ENCODE measurements around the gene PDE8B. TPM values are rescaled to one million over a fixed set of nuclear protein-coding genes. Genes with fewer than 3 reads are reported as not detected.

Gene PDE8B
- total RNA-seq, 4 donors from 2014 or later, result 0.16 to 1.3 (median 0.71) TPM; not detected in 1

- Histone ChIP-seq H3K4me1 (no peaks in the 10 kb centered on the region), H3K27ac (no peak overlapping the region), H3K4me3 (no peak overlapping the region), H3K36me3 (no peaks in the 10 kb centered on the region), H3K27me3 (no peaks in the 10 kb centered on the region), H3K9me3 (no peaks in the 10 kb centered on the region)
- in situ Hi-C loops (cut with MboI; ENCODE audit: low sequenced_read_pairs in 4 of 4) (no loop called here), intact Hi-C loops (cut with DNase I; ENCODE audit: low total_unique reads) (no loop called here)
- ATAC-seq (no peak), DNase-seq (no peak)
- no peak for TF ChIP-seq POLR2A (IDR thresholded peaks at IDR 0.05)
- TF ChIP-seq, protein P1, sequence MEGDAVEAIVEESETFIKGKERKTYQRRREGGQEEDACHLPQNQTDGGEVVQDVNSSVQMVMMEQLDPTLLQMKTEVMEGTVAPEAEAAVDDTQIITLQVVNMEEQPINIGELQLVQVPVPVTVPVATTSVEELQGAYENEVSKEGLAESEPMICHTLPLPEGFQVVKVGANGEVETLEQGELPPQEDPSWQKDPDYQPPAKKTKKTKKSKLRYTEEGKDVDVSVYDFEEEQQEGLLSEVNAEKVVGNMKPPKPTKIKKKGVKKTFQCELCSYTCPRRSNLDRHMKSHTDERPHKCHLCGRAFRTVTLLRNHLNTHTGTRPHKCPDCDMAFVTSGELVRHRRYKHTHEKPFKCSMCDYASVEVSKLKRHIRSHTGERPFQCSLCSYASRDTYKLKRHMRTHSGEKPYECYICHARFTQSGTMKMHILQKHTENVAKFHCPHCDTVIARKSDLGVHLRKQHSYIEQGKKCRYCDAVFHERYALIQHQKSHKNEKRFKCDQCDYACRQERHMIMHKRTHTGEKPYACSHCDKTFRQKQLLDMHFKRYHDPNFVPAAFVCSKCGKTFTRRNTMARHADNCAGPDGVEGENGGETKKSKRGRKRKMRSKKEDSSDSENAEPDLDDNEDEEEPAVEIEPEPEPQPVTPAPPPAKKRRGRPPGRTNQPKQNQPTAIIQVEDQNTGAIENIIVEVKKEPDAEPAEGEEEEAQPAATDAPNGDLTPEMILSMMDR (IDR thresholded peaks at IDR 0.05 in 4 of 5, conservative IDR thresholded peaks at IDR 0.05 in 1 of 5), result no peak
Observed at GRCh38 chr5:77347435-77348098, 137.1 kb downstream of the PDE8B start.

- H3K27ac ChIP-seq, result no peak overlapping the region
- H3K36me3 ChIP-seq, result no peaks in the 10 kb centered on the region
- in situ Hi-C loops (cut with MboI; ENCODE audit: low sequenced_read_pairs in 4 of 4) (no loop called here), intact Hi-C loops (cut with DNase I; ENCODE audit: low total_unique reads) (no loop called here)
- no peak for DNase-seq
- no peaks in the 10 kb centered on the region for H3K4me1 ChIP-seq
- TF ChIP-seq, protein P1 (IDR thresholded peaks at IDR 0.05 in 4 of 5, conservative IDR thresholded peaks at IDR 0.05 in 1 of 5), result no peak
- TF ChIP-seq POLR2A (IDR thresholded peaks at IDR 0.05), result no peak
- no peak overlapping the region for H3K4me3 ChIP-seq
- H3K27me3 ChIP-seq, result no peaks in the 10 kb centered on the region
- ATAC-seq, result no peak
- no peaks in the 10 kb centered on the region for H3K9me3 ChIP-seq
Observed at GRCh38 chr5:77353251-77353650, 142.8 kb downstream of the PDE8B start.

DNA sequence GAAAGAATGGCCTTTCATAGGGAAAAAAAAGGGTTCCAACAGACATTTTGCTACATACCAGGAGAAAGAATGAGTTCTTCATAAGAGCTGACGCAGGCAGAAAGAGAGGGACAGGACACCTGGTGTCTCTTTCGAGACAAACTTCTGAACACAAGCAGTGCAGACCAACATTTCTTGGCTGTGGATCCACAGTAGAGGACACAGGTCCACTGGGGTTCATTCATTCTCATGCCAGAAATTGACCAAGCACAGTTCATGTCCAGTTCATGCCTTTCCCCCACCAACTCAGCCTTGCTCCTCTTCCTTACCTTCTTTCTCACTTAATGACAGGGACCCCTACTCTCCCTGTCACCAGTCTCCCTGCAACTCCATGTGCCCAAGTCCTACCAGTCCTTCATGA, 144.0 kb downstream of the PDE8B start:
- ATAC-seq (no peak), DNase-seq (no peak)
- no peaks in the 10 kb centered on the region for H3K27me3 ChIP-seq
- H3K36me3 ChIP-seq, result no peaks in the 10 kb centered on the region
- no peak overlapping the region for H3K27ac ChIP-seq
- in situ Hi-C loops (cut with MboI; ENCODE audit: low sequenced_read_pairs in 4 of 4) (no loop called here), intact Hi-C loops (cut with DNase I; ENCODE audit: low total_unique reads) (no loop called here)
- no peaks in the 10 kb centered on the region for H3K9me3 ChIP-seq
- no peak overlapping the region for H3K4me3 ChIP-seq
- no peaks in the 10 kb centered on the region for H3K4me1 ChIP-seq
- TF ChIP-seq, protein P1 (IDR thresholded peaks at IDR 0.05 in 4 of 5, conservative IDR thresholded peaks at IDR 0.05 in 1 of 5), result no peak
- no peak for TF ChIP-seq POLR2A (IDR thresholded peaks at IDR 0.05)

DNA sequence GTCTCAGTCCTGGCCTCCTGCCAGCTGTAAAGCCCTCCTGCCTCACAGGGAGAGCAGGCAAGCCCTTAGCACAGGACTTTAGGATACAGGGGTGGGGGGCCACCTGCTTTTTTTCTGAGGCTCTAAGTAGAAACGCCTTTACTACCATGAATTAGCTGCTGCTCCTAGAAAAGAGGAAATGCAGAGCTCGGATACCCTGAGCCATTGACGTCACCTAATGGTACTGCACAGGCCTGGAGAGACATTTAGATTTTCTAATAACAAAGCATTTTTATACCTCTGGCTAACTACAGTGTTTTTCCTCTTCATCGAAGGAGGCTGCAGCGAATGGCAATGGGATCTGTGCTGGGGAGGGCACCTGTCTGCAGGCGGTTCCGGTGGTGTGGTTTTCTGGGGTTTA, 144.6 kb downstream of the PDE8B start:
- H3K4me1 ChIP-seq, result no peaks in the 10 kb centered on the region
- DNase-seq (no peak), ATAC-seq (no peak)
- no peak overlapping the region for H3K27ac ChIP-seq
- intact Hi-C loops (cut with DNase I; ENCODE audit: low total_unique reads) (no loop called here), in situ Hi-C loops (cut with MboI; ENCODE audit: low sequenced_read_pairs in 4 of 4) (no loop called here)
- H3K27me3 ChIP-seq, result no peaks in the 10 kb centered on the region
- no peaks in the 10 kb centered on the region for H3K9me3 ChIP-seq
- TF ChIP-seq, protein P1 (IDR thresholded peaks at IDR 0.05 in 4 of 5, conservative IDR thresholded peaks at IDR 0.05 in 1 of 5), result no peak
- TF ChIP-seq POLR2A (IDR thresholded peaks at IDR 0.05), result no peak
- no peak overlapping the region for H3K4me3 ChIP-seq
- H3K36me3 ChIP-seq, result no peaks in the 10 kb centered on the region

GRCh38 chr5:77355751-77356150, 145.3 kb downstream of the PDE8B start:
- no peaks in the 10 kb centered on the region for H3K27me3 ChIP-seq
- H3K4me3 ChIP-seq, result no peak overlapping the region
- TF ChIP-seq, protein P1 (IDR thresholded peaks at IDR 0.05 in 4 of 5, conservative IDR thresholded peaks at IDR 0.05 in 1 of 5), result no peak
- TF ChIP-seq POLR2A (IDR thresholded peaks at IDR 0.05), result no peak
- no peak overlapping the region for H3K27ac ChIP-seq
- no peaks in the 10 kb centered on the region for H3K36me3 ChIP-seq
- intact Hi-C loops (cut with DNase I; ENCODE audit: low total_unique reads) (no loop called here), in situ Hi-C loops (cut with MboI; ENCODE audit: low sequenced_read_pairs in 4 of 4) (no loop called here)
- H3K4me1 ChIP-seq, result no peaks in the 10 kb centered on the region
- DNase-seq (no peak), ATAC-seq (no peak)
- H3K9me3 ChIP-seq, result no peaks in the 10 kb centered on the region

Measured in gastrocnemius medialis (tissue), 4 donors.